ENCODE data around the gene RSPRY1. TPM values are rescaled to one million over a fixed set of nuclear protein-coding genes. Genes with fewer than 3 reads are reported as not detected.

RSPRY1 gene
- total RNA-seq = 10 to 100 TPM; 33.7 to 51.0 TPM

DNA sequence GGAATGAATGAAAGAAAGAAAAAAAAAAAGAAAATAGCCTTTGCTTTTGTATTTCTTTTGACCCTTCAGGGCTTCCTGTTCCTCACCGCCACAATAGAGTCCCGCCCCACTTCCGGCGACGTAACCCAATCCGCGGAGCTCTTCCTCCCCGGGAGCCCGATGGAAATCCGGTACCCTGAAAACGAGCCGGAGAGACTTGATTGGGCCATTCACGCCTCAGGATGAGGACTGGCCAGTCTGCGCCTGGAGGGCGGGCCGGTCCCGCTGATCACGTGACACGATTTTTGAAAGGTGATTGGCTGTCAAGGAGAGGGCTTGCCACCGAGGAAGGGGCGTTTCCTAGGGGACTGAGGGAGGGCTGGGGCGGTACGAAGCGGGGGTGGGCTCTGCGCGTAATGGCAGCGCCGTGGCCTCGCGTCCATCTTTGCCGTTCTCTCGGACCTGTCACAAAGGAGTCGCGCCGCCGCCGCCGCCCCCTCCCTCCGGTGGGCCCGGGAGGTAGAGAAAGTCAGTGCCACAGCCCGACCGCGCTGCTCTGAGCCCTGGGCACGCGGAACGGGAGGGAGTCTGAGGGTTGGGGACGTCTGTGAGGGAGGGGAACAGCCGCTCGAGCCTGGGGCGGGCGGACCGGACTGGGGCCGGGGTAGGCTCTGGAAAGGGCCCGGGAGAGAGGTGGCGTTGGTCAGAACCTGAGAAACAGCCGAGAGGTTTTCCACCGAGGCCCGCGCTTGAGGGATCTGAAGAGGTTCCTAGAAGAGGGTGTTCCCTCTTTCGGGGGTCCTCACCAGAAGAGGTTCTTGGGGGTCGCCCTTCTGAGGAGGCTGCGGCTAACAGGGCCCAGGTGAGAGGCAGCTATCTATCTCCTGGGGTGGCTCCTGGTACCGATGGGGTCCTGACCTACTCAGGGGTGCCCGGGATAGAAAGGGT lies at the start of gene RSPRY1, which contains the start of gene PSME3IP1:
Gene RSPRY1, plus strand, starts transcription at position 385 of the 927 bp plus-strand sequence. CDS start 18,330 bp downstream, outside the sequence.
Gene PSME3IP1, minus strand, starts transcription at position 95 of the 927 bp plus-strand sequence. CDS start 12,185 bp downstream, outside the sequence.
- peak within 1 kb of the TSS; percentile 93 for H3K27ac ChIP-seq
- no peaks in the 10 kb centered on the region for H3K9me3 ChIP-seq
- H3K9ac ChIP-seq (ENCODE audit: low read depth in 2 of 2, low read length in 2 of 2) = peak within 1 kb of the TSS; percentile 89 to 96
- intact Hi-C loops (cut with DNase I) = loop anchor here (10.0 kb wide), 1 partner anchor 251 kb away; the partner anchor contains the start of gene HERPUD1
- H3K4me1 ChIP-seq = peaks cover 4% of the 10 kb centered on the region
- H3K4me3 ChIP-seq = peak within 1 kb of the TSS; percentile 95
- no peaks in the 10 kb centered on the region for H3K36me3 ChIP-seq
- TF ChIP-seq, protein P1, sequence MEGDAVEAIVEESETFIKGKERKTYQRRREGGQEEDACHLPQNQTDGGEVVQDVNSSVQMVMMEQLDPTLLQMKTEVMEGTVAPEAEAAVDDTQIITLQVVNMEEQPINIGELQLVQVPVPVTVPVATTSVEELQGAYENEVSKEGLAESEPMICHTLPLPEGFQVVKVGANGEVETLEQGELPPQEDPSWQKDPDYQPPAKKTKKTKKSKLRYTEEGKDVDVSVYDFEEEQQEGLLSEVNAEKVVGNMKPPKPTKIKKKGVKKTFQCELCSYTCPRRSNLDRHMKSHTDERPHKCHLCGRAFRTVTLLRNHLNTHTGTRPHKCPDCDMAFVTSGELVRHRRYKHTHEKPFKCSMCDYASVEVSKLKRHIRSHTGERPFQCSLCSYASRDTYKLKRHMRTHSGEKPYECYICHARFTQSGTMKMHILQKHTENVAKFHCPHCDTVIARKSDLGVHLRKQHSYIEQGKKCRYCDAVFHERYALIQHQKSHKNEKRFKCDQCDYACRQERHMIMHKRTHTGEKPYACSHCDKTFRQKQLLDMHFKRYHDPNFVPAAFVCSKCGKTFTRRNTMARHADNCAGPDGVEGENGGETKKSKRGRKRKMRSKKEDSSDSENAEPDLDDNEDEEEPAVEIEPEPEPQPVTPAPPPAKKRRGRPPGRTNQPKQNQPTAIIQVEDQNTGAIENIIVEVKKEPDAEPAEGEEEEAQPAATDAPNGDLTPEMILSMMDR (IDR thresholded peaks at IDR 0.05) = no peak
- H3K27me3 ChIP-seq = no peaks in the 10 kb centered on the region
- DNase-seq = peak; percentile 99

DNA sequence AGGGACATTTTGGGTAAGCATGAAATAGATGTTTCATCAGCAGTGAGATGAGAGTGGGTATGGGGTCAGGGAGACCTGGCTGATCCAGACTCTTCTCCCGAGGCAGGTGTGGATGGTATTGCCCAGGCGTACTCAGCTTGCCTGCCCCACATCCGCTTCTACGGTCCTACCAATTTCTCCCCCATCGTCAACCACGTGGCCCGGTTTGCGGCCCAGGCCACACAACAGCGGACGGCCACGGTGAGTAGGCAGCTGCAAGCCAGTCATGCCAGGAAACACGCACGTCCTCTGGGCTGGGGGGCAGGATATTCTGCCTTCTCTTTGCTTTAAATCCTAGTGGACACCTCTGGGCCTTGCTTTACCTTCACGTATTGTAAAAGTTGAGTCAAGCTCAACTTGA lies 49.1 kb upstream of the RSPRY1 start:
- Histone ChIP-seq H3K4me3 (no peak overlapping the region), H3K27ac (no peak overlapping the region), H3K36me3 (no peaks in the 10 kb centered on the region), H3K9me3 (no peaks in the 10 kb centered on the region), H3K4me1 (peaks cover 32% of the 10 kb centered on the region), H3K27me3 (no peaks in the 10 kb centered on the region), H3K9ac (ENCODE audit: low read depth in 2 of 2, low read length in 2 of 2) (no peak overlapping the region)
- no peak for DNase-seq
- intact Hi-C loops (cut with DNase I) = no loop called here
- TF ChIP-seq, protein P1 (IDR thresholded peaks at IDR 0.05) = no peak

- H3K27ac ChIP-seq = no peak overlapping the region
- no peak for DNase-seq
- intact Hi-C loops (cut with DNase I) = no loop called here
Observed at GRCh38 chr16:57137566-57138273, 48.4 kb upstream of the RSPRY1 start.

DNA sequence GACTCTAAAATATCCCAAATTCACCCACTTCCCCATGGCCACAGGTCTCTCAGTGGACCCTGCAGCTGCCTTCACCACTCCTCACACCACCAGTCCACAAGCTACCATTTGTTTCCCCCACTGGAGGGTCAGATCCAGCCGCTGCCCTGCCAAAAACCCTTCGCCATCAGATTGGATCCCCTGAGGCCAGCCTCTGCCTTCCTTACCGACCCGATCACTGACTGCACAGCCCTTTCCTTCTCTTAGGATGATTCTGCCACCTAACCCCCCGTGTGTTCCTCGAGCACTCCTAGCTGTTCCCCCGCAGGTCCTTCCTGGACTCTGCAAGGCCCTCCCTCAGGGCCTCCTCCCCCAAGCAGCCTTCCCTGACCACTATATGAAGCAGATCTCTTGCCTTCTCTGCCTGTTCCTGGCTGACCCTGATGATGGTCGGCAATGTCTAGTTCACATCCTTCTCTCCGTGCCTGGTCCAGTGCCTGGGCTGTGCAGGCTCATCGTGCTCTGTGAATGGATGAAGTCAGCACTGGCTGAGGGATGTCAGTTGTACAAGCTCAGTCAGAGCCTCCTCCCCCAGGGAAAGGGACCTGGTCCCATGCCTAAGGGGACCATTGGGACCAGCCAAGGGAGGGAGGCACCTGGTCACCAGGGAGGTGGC lies 47.7 kb upstream of the RSPRY1 start:
- H3K36me3 ChIP-seq = no peaks in the 10 kb centered on the region
- H3K27me3 ChIP-seq = no peaks in the 10 kb centered on the region
- no peak overlapping the region for H3K27ac ChIP-seq
- intact Hi-C loops (cut with DNase I) = no loop called here
- H3K9me3 ChIP-seq = no peaks in the 10 kb centered on the region
- no peak for DNase-seq
- H3K4me1 ChIP-seq = peaks cover 30% of the 10 kb centered on the region
- H3K4me3 ChIP-seq = no peak overlapping the region
- TF ChIP-seq, protein P1 (IDR thresholded peaks at IDR 0.05) = no peak
- no peak overlapping the region for H3K9ac ChIP-seq (ENCODE audit: low read depth in 2 of 2, low read length in 2 of 2)

More at GRCh38 chr16:57137566-57138273, 48.4 kb upstream of the RSPRY1 start:
- TF ChIP-seq, protein P1 (IDR thresholded peaks at IDR 0.05) = no peak
- Histone ChIP-seq H3K4me1 (peaks cover 30% of the 10 kb centered on the region), H3K36me3 (no peaks in the 10 kb centered on the region), H3K27me3 (no peaks in the 10 kb centered on the region), H3K9ac (ENCODE audit: low read depth in 2 of 2, low read length in 2 of 2) (no peak overlapping the region), H3K4me3 (no peak overlapping the region), H3K9me3 (no peaks in the 10 kb centered on the region)
